GM21381 (cell line): ENCODE measurements around the gene ZNF417.
"Not testable (repeated sequence)": the region's sequence is repeated elsewhere in the genome, so short reads cannot be mapped to it uniquely, and the experiment has no call there.

Source experiments
- ATAC-seq: cut with Tn5 transposase; IDR thresholded peaks from one replicate; pipeline ENCODE4 v1.9.1; 2021; ENCODE audit warnings: mild to moderate bottlenecking, moderate library complexity; ENCODE audit not compliant: unreplicated experiment

Gene ZNF417

GRCh38 chr19:57888107-57888559 lies 28.3 kb downstream of the ZNF417 start:
- ATAC-seq, result no peak

GRCh38 chr19:57887195-57887941 lies 29.0 kb downstream of the ZNF417 start:
- ATAC-seq, result no peak

GRCh38 chr19:57886046-57886445 lies 30.3 kb downstream of the ZNF417 start:
- no peak for ATAC-seq

- not testable (repeated sequence) for ATAC-seq
Observed at GRCh38 chr19:57873883-57874799, 42.3 kb downstream of the ZNF417 start.

GRCh38 chr19:57872450-57872849 lies 43.9 kb downstream of the ZNF417 start:
- no peak for ATAC-seq

- ATAC-seq, result no peak
Observed at GRCh38 chr19:57870225-57870624, 46.2 kb downstream of the ZNF417 start.

GRCh38 chr19:57869655-57870054 lies 46.7 kb downstream of the ZNF417 start:
- ATAC-seq, result not testable (repeated sequence)

- ATAC-seq, result no peak
Observed at GRCh38 chr19:57867868-57868492, 48.4 kb downstream of the ZNF417 start.
